IgD-negative memory B cell (primary cell): ENCODE data around the gene AKAP6. TPM values are rescaled to one million over a fixed set of nuclear protein-coding genes. Genes with fewer than 3 reads are reported as not detected.

ENCODE experiments used
- H3K27ac Mint-ChIP-seq, 3 donors: one replicate each; pipeline ENCODE4 v1.8.0; 2020 to 2022; ENCODE audit warnings: mild to moderate bottlenecking in 3 of 3, mixed read lengths in 3 of 3, moderate library complexity in 1 of 3
- H3K27me3 Mint-ChIP-seq: one replicate; pipeline ENCODE4 v1.8.0; 2021; ENCODE audit warnings: mixed read lengths
- H3K36me3 Mint-ChIP-seq: one replicate; pipeline ENCODE4 v1.8.0; 2020; ENCODE audit warnings: mild to moderate bottlenecking, mixed read lengths
- H3K4me1 Mint-ChIP-seq, 3 donors: one replicate each; pipeline ENCODE4 v1.8.0; 2020 to 2022; ENCODE audit warnings: mixed read lengths in 3 of 3, mild to moderate bottlenecking in 1 of 3
- H3K4me3 Mint-ChIP-seq, 4 donors: one replicate each; pipeline ENCODE4 v1.8.0; 2020 to 2022; ENCODE audit warnings: mild to moderate bottlenecking in 4 of 4, mixed read lengths in 4 of 4, moderate library complexity in 3 of 4
- H3K9me3 Mint-ChIP-seq, 3 donors: one replicate each; pipeline ENCODE4 v1.8.0; 2020 to 2021; ENCODE audit warnings: mixed read lengths in 3 of 3, mild to moderate bottlenecking in 1 of 3
- polyA plus RNA-seq: library from polyadenylated mRNA; unstranded; fragments of 300-500 nt; fragmentation: Illumina TruSeq; gene quantifications from one replicate; pipeline ENCODE4 v1.2.3, GENCODE V29; 2021

AKAP6 gene, protein sequence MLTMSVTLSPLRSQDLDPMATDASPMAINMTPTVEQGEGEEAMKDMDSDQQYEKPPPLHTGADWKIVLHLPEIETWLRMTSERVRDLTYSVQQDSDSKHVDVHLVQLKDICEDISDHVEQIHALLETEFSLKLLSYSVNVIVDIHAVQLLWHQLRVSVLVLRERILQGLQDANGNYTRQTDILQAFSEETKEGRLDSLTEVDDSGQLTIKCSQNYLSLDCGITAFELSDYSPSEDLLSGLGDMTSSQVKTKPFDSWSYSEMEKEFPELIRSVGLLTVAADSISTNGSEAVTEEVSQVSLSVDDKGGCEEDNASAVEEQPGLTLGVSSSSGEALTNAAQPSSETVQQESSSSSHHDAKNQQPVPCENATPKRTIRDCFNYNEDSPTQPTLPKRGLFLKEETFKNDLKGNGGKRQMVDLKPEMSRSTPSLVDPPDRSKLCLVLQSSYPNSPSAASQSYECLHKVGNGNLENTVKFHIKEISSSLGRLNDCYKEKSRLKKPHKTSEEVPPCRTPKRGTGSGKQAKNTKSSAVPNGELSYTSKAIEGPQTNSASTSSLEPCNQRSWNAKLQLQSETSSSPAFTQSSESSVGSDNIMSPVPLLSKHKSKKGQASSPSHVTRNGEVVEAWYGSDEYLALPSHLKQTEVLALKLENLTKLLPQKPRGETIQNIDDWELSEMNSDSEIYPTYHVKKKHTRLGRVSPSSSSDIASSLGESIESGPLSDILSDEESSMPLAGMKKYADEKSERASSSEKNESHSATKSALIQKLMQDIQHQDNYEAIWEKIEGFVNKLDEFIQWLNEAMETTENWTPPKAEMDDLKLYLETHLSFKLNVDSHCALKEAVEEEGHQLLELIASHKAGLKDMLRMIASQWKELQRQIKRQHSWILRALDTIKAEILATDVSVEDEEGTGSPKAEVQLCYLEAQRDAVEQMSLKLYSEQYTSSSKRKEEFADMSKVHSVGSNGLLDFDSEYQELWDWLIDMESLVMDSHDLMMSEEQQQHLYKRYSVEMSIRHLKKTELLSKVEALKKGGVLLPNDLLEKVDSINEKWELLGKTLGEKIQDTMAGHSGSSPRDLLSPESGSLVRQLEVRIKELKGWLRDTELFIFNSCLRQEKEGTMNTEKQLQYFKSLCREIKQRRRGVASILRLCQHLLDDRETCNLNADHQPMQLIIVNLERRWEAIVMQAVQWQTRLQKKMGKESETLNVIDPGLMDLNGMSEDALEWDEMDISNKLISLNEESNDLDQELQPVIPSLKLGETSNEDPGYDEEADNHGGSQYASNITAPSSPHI (N-terminal part only)
- polyA plus RNA-seq, result 1.9 TPM

DNA sequence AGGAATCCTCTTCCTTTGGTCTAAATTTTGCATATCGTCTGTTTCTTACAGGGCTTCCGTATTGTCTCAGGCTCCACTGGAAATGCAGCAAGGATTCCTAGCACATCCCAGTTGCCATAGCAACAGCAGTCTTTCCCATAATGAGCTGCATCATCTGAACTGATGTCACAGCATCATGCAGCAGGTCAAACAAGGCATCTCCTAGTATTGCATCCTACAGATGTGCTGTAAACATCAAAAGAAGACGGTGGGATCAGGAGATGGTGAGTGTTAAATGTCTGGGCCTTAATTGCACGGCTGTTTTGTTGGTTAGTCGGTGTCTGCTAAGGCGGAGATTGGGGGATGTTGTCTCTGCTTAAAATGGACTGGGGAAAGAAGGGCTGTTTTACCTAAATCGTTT lies at the start of gene AKAP6:
AKAP6 (plus strand) TSS at position 153 of the 400 bp plus-strand sequence. CDS start 104,196 bp downstream, outside the sequence.
- Mint-ChIP-seq H3K36me3 (no peaks in the 10 kb centered on the region), H3K4me3 (no peak within 1 kb of the TSS), H3K27ac (no peak within 1 kb of the TSS), H3K27me3 (peaks cover 3% of the 10 kb centered on the region), H3K9me3 (peaks cover 0 to 2% (median 2%) of the 10 kb centered on the region in 3 donors), H3K4me1 (no peaks in the 10 kb centered on the region)

DNA sequence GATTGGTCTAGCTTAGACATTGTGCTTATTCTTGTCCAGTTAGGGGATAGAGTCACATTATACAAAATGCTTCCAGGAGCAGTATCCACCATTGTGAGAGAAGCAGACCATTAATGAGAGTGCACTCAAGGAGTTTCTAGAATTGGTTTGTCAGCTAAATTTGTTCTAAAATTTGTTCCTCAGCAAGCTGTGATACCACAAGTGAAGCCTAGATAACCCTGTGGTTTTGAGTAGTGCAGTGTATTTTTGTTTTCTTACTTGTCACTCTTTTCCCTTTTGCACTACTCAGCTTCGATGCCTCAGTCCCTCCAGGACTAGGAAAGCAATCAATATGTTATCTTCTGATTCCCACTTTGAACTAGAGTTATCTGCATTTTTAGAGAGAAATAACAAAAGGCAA lies 42.5 kb upstream of the AKAP6 start:
- Mint-ChIP-seq H3K27me3 (peaks cover 3% of the 10 kb centered on the region), H3K27ac (no peak overlapping the region), H3K36me3 (peaks cover 1% of the 10 kb centered on the region), H3K4me3 (no peak overlapping the region), H3K4me1 (no peaks in the 10 kb centered on the region), H3K9me3 (peaks cover 6 to 16% (median 9%) of the 10 kb centered on the region in 3 donors)

DNA sequence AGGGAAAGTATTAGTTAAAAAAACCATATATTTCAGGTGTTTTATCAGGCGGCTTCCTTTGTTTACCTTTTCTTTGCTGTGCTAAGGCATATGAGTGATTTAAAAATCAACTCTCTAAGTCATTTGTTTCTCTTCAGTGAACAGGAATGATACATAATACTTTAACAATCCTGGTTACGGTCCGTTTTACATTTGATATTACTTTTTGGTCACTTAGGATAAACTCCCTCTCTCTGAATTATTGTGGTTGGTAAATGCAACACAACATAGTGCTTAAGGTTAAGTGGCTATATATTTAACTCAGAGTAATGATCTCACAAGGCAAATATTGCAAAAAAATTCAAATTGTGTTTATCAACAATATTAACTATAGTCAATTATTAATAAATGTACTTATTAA lies 32.7 kb upstream of the AKAP6 start:
- H3K27ac Mint-ChIP-seq, result no peak overlapping the region
- peaks cover 0 to 4% (median 3%) of the 10 kb centered on the region in 3 donors for H3K9me3 Mint-ChIP-seq
- peaks cover 2% of the 10 kb centered on the region for H3K36me3 Mint-ChIP-seq
- H3K4me3 Mint-ChIP-seq, result no peak overlapping the region
- H3K27me3 Mint-ChIP-seq, result no peaks in the 10 kb centered on the region
- H3K4me1 Mint-ChIP-seq, result no peaks in the 10 kb centered on the region

DNA sequence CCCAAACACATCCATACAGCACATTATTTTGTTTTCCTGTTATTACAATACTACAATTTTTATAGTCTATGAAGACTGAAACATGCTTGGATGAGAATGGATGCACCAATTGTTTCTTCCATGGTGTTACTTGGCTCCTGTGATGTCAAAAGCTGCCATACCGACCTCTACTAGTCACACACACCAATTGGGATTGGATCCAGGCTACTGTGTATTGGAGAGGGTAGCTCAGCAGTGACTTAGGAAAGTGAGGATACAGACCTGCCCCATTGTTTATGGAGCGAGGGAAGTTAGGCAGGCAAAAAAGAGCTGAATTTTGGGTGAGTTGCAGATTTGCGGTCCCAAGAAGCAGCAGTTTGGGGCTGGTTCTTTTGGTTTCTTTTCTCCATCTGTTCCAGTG lies 30.8 kb upstream of the AKAP6 start:
- H3K27me3 Mint-ChIP-seq, result no peaks in the 10 kb centered on the region
- no peaks in the 10 kb centered on the region for H3K4me1 Mint-ChIP-seq
- H3K27ac Mint-ChIP-seq, result no peak overlapping the region
- H3K9me3 Mint-ChIP-seq, result no peaks in the 10 kb centered on the region
- peaks cover 2% of the 10 kb centered on the region for H3K36me3 Mint-ChIP-seq
- no peak overlapping the region for H3K4me3 Mint-ChIP-seq

DNA sequence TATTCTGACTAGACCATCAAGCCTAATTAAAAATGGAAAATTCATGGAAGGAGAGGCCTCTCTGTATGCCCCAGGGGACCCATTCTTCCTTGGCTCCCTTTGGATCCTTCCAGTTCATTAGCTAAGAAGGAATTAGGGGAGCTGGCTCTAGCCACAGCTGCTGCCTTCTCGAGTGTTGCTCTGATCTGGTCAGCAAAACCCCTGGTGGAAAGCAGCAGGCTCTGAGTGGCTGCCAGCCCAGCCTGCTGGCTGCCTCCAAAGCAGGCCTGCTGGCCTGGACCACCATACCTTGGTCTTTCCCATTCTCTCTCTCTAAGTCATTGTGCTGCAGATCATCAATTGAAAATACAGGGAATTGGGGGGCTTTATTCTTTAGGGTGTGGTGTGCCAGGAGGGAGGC lies 29.0 kb upstream of the AKAP6 start:
- Mint-ChIP-seq H3K4me1 (no peaks in the 10 kb centered on the region), H3K27me3 (no peaks in the 10 kb centered on the region), H3K36me3 (peaks cover 3% of the 10 kb centered on the region), H3K27ac (no peak overlapping the region), H3K9me3 (no peaks in the 10 kb centered on the region), H3K4me3 (no peak overlapping the region)

DNA sequence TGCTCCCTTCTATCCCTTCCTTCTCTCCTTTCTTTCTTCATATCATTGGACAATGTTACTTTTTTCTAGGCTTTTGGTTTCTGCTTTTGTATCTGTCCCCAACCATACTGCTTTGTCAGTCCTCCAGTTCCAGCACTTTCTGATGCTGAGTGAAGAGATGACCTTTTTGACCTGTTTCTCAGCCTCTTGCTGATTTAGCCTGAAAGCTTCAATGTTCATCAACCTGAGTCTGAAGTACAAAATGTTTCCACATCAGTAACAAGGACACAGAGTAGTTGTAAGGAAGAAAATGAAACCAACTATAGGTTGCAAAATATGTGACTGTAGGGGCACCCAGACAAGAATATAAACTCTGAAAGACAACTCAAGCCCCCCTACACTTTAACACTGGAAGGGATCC lies 25.2 kb upstream of the AKAP6 start:
- no peaks in the 10 kb centered on the region for H3K4me1 Mint-ChIP-seq
- H3K4me3 Mint-ChIP-seq, result no peak overlapping the region
- H3K9me3 Mint-ChIP-seq, result no peaks in the 10 kb centered on the region
- H3K27me3 Mint-ChIP-seq, result no peaks in the 10 kb centered on the region
- no peak overlapping the region for H3K27ac Mint-ChIP-seq
- H3K36me3 Mint-ChIP-seq, result peaks cover 1% of the 10 kb centered on the region

DNA sequence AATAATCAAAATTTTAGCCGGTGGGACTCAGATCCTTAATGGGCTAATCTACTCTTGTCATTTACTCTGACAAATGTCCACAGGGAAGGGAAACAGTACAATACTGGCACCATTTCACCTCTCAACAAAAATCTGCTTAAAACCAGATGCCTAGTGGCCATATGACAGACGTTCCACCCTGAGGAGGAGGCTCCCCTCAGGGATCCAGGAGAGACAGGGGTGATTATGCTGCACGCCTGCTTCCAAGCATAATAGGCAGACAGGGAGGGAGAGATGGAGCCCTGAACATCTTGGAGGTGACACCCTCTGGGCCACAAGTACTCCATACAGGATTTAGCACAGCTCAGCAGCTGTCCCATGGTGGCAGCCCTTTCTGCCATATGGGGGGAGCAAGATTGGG lies 24.8 kb upstream of the AKAP6 start:
- no peak overlapping the region for H3K4me3 Mint-ChIP-seq
- peak overlapping the region in 1 of 3 donors; percentile 86 for H3K27ac Mint-ChIP-seq
- no peaks in the 10 kb centered on the region for H3K9me3 Mint-ChIP-seq
- no peaks in the 10 kb centered on the region for H3K27me3 Mint-ChIP-seq
- H3K36me3 Mint-ChIP-seq, result peaks cover 1% of the 10 kb centered on the region
- no peaks in the 10 kb centered on the region for H3K4me1 Mint-ChIP-seq

DNA sequence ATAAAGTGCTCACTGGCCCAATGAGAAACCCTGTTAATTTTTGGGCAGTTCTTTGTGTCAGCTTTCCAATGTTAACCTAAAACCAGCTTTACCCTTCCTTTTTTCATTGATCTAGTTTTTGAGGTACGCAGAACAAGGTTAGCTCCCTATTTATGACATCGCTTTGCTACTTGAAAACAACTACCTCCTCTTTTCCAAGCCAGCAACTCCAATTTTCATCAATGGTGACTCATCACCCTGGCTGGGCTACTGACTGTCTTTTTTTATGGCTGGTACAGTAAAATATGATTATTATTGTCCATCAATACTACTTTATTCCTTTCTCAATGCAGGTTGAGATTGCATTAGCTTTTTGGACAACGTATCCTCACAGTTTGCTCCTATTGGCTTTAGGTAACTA lies 22.5 kb upstream of the AKAP6 start:
- Mint-ChIP-seq H3K27me3 (no peaks in the 10 kb centered on the region), H3K4me3 (no peak overlapping the region), H3K9me3 (no peaks in the 10 kb centered on the region), H3K36me3 (peaks cover 1% of the 10 kb centered on the region), H3K4me1 (no peaks in the 10 kb centered on the region), H3K27ac (no peak overlapping the region)

DNA sequence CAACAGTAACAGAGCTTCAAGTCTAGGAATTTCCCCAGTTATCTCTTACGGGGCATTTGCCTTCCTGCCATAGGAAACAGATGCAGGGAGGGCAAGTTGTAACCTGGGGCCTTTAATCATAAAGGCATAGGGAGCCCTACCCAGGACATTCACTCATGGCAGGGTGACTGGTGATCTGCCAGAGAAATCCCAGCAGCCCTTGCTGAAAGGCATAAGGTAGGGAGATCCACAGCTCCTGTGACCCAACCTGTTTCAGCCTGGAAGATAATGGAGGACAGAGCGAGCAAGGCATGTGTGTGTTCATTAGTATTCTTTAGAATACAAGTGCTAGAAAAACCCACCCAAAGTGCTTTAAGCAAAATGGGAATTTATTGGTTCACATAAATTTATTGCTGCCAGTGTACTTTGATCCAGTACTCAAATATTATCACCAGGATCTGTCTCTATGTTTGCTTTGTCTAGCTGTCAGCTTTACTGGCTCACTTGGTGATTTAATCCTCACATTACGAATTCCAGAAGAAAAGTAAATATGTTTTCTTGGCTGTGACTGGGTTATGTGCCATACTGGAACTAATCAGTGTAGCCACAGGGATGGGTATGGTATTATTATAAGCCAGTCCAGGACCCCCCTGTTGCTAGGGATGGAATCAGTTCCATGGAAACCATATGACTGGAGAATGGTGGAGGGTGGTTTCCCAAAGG lies 21.1 kb upstream of the AKAP6 start:
- H3K4me1 Mint-ChIP-seq, result no peaks in the 10 kb centered on the region
- no peak overlapping the region for H3K4me3 Mint-ChIP-seq

DNA sequence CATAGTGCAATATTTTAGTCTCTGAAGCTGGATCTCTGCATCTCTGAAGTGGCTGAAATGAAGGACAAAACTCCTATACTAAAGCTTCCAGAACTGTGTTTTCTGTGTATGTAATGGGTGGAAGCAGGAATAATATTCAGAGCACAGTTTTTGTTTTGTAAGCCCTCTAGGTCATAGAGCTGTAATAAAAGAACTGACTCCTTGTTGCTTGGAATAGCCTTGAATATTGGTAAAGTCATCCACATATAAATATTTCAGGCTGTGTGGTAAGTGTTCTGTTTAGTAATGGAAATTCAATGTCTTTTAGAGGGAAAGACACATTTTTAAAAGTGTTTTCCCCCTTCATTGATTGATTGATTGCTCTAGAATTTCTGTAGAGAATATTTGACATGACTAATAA lies 18.2 kb upstream of the AKAP6 start:
- Mint-ChIP-seq H3K9me3 (no peaks in the 10 kb centered on the region), H3K4me1 (no peaks in the 10 kb centered on the region), H3K27me3 (no peaks in the 10 kb centered on the region), H3K4me3 (no peak overlapping the region), H3K36me3 (no peaks in the 10 kb centered on the region), H3K27ac (no peak overlapping the region)

More for the DNA sequence above, 21.1 kb upstream of the AKAP6 start:
- Mint-ChIP-seq H3K27me3 (no peaks in the 10 kb centered on the region), H3K27ac (no peak overlapping the region), H3K9me3 (no peaks in the 10 kb centered on the region), H3K36me3 (peaks cover 1% of the 10 kb centered on the region)

DNA sequence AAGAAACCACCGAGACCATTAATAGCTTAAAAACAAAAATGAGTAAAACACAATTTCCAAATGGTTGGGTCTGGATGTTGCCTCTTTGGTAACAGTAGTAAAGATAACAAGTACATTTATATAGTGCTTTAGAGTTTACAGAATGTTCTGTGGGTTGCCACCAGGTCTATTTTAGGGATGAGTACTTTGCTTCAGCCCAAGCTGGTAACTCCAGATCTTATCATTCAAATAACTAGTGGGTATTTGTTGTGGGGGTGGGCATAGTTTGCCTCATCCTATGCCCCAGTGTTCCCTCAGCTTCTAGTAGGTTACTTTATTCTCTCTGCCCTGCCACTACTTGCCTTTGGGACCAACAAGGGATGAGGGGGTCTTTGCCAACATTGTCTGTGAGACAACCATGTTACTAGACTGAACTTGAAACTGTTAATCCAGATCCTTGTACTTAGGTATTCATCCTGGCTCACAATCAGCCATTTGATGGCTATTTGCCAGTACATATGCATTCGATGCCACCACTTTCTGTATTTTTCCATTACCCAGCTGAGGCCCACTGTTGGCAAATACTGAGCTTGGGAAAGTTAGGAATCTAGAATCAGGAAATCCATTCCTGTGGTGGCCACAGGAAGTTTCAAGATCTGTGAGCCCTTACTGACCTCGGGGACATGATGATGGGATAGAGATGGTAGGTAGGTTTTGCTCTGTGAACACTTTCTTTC lies 17.6 kb upstream of the AKAP6 start:
- H3K27me3 Mint-ChIP-seq, result no peaks in the 10 kb centered on the region
- H3K9me3 Mint-ChIP-seq, result no peaks in the 10 kb centered on the region
- no peak overlapping the region for H3K4me3 Mint-ChIP-seq
- no peaks in the 10 kb centered on the region for H3K4me1 Mint-ChIP-seq
- no peaks in the 10 kb centered on the region for H3K36me3 Mint-ChIP-seq
- H3K27ac Mint-ChIP-seq, result no peak overlapping the region

DNA sequence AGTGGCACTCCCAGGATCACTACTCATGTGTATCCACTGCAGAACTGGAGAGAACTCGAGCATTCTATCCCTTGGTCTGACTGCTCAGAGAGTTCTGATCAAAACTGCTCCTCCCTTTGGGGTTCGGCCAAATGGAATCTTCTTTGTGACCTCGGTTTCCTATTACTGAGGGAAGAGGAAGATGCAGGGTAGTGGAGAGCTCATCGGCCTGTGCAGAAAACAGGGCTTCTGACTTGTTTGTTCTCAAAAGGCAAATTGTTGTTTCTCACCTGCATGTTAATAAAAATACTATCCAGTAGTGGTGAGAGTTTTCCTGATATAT lies 17.1 kb upstream of the AKAP6 start:
- H3K4me1 Mint-ChIP-seq, result no peaks in the 10 kb centered on the region
- no peaks in the 10 kb centered on the region for H3K36me3 Mint-ChIP-seq

DNA sequence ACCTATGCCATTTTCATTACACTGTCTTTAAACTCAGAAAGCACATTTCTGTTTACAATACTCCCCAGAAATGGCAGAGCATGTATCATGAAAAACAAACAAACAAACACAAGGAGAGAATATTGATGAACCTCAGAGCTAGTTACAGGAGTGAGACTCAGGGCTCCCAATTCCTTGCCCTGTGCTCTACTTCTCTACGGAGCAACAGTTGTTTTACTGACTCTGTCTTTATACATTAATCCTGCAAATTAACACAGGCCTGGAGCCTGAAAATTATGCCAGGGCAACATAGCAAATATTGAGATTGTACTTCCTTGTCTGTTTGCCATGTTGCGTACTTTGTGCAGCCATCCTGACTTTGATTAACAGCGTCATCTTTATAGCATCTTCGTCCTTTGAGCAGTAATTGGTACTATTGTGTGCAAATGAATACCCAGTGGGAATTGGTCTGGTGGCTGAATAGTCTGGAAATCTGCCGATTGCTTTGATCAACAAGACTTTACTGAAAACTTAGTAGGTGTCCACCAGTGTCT lies 15.2 kb upstream of the AKAP6 start:
- Mint-ChIP-seq H3K4me1 (no peaks in the 10 kb centered on the region), H3K9me3 (no peaks in the 10 kb centered on the region), H3K27ac (no peak overlapping the region), H3K4me3 (no peak overlapping the region), H3K27me3 (no peaks in the 10 kb centered on the region), H3K36me3 (no peaks in the 10 kb centered on the region)

More for the DNA sequence above, 17.1 kb upstream of the AKAP6 start:
- Mint-ChIP-seq H3K27me3 (no peaks in the 10 kb centered on the region), H3K4me3 (no peak overlapping the region), H3K27ac (no peak overlapping the region), H3K9me3 (no peaks in the 10 kb centered on the region)
